Frontal cortex (tissue), 4 donors: ENCODE measurements around the gene C1QL1. TPM values are rescaled to one million over a fixed set of nuclear protein-coding genes. Genes with fewer than 3 reads are reported as not detected.

Source experiments
- DNase-seq, 2 donors: peaks; one replicate each; pipeline ENCODE4 v3.0.0; 2012; ENCODE audit warnings: low spot score in 2 of 2
- FAIRE-seq: peaks from 2 replicates; lab custom pipeline; 2012; peaks lifted over from hg19 to GRCh38; lab: Jason Lieb, UNC
- total RNA-seq: library from RNA; depleted of rRNA; stranded (reverse); fragments of >200 nt; gene quantifications from one replicate; pipeline ENCODE4 v1.2.3, GENCODE V29; 2014
- donor health status: control.
- donor health status: control.
- donor health status: control.

C1QL1 gene
- total RNA-seq: 1.2 TPM

- peak; percentile 99 for DNase-seq
- no peak for FAIRE-seq
Measured at GRCh38 chr17:44968225-44969143, at the start of gene C1QL1. TSS of gene C1QL1 (minus strand) at chr17:44968303. CDS start at chr17:44968048, 255 bp downstream.

DNA sequence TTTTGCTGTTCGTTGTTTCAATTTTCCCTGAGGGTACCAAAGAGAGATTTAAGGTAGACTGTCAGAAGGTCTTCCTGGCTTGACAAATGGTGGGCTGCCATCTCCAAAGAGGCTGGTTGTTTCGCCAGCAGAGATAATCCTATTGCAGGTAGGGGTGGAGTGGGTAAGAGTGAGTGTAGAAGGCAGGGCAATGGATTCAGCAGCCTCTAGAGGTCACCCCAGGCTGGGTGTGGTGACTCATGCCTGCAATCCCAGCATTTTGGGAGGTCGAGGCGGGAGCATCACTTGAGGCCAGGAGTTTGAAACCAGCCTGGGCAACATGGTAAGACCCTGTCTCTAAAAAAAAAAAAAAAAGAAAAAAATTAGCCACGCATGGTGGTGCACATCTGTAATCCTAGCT is 48.7 kb upstream of the C1QL1 start:
- DNase-seq (no peak), FAIRE-seq (no peak)

DNA sequence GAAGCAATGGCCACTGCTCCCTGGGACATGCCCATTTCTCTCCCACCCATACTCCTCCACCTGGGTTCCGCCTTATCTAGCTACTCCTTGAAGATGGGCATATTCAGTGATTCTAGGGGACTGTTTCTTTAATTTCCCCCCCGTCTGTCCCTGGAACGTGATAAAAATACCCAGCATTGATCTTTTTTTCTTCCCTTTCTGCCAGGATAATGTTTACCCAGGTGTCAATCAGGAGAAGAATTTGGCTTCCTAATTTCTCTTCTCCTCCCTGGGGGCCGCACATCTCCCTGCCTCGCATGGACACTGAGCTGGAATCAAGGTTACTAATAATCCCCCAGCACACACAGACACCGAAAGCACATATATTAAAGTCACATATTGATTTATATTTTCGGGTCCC is 48.1 kb upstream of the C1QL1 start:
- DNase-seq: no peak
- FAIRE-seq: no peak

DNA sequence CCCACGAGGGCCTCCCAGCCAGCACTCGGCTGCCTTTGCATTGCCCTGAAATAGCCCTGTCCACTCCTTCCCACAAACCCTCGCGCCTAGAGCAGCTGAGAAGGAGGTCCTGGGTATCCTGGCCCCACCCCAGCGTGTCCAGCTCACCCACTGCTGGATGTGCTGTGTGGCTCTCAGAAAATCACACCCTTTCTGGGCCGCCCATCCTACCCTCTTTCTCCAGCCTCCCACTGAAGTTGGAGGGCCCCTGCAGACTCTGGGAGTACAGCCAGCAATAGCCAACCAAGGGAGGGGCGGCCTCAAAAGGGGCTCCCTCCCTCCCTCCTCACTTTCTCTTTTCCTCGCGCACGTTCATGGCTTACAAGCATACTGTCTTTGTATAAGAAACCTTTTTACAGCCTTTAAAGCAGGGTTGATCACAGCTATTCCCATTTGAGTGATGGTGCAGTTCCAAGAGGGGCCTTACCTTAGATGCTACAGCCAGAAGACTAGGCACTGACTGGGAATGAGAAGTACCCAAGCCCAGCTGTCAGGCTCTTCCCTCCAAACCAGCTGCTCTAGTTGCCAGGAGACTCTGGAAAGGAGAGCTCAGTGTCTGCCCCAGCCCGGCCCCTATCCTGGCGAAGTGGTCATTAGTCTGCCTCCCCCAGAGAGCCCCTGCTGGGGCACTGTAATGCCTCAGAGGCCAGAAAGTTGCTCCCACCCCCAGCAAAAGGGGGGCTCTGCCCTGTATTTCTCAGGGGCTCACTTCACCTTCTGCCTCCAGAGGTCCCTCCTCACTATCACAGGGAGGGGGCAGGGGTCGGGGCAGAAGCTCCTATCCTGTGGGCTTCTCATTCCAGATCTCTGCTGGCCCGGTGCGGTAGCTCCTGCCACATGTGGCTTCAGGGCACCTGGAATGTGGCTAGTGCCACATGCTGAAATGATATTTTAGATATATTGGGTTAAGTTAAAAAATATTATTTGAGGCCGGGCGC is 45.2 kb upstream of the C1QL1 start:
- no peak for FAIRE-seq
- DNase-seq: no peak

GRCh38 chr17:45011767-45012166 is 43.7 kb upstream of the C1QL1 start:
- DNase-seq (no peak), FAIRE-seq (no peak)

DNA sequence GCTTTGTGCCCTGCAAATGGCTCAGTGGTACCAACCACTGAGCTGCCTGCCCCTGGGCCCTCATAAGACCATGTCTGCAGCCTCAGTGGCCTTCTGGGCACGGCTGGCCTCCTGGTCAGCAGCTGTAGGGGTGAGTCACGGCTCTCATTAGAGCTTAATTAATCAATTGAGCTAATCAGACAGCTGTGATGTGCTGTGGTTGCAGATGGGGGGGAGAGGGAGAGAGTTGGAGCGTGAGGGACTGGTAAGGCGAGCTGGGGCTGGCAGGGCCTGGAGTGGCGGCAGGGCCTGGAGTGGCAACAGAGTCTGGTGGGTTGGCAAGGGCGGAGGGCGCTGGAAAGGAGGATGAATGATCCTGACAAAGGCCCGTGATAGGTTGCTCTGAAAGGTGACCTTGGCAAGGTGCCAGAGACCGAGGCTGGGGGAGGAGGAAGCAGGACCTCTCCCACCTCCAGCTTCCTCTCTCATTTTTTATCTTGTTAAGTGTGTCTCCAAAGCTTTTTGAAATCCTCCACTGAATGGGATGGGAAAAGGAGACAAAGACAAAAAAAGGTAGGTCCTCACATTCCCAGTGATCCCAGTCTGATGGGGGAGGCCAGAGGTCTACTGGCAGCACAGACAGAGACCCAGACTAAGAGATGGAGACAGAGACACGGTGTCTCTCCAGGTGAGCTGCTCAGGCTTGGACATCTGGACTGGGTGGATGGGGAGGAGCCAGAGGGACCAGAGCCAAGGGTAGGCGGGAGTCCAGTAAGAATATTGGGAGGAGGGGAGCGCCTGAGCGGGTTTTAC is 41.8 kb upstream of the C1QL1 start:
- no peak for FAIRE-seq
- DNase-seq: no peak

GRCh38 chr17:45008216-45008615 is 40.1 kb upstream of the C1QL1 start:
- no peak for FAIRE-seq
- no peak for DNase-seq

DNA sequence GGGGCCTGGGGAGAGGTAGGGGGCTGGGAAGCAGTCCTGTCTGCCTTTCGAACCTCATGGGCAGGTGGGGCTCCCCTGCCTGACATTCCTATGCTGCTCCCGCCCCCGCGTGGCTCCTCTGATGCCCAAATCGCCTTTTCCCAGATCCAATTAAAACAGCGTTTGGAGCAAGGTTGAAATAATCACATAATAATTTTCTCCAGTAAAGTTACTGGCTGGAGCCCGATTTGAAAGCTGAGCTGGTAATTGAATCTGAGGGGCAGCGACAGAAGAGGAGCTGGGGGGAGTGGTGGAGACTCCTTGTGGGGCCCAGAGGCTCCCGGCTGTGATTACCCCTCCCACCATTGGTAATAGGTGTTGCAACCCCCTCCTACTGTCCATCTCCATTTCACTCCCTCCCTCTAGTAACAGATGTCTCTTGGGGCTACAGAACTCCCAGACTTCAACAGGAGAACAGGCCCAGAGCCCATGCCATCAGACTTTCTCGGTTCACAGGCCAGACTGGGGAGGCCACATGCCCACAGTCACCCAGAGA is 38.9 kb upstream of the C1QL1 start:
- no peak for FAIRE-seq
- no peak for DNase-seq

- DNase-seq: no peak
- no peak for FAIRE-seq
Measured at GRCh38 chr17:45005700-45006099, 37.6 kb upstream of the C1QL1 start.

GRCh38 chr17:45004388-45004787 is 36.3 kb upstream of the C1QL1 start:
- DNase-seq: no peak
- no peak for FAIRE-seq

DNA sequence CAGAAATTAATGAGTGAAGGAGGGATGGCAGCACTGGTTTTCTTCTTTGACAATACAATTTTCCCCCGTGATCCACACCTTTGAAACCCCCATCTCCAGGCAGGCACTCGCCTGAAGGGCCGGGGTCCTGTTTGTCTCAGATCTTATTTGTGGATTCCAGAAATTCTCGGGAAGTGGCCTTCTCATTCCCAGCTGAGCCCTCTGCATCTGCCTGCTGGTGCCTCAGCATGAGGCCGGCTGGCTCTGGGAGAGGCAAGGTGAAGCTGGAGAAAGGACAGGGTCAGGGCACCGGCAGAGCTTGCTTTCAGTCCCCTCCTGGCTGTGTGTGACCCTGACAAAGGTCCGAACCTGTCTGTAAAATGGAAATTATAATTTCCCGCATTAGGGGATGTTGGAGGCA is 35.8 kb upstream of the C1QL1 start:
- FAIRE-seq (no peak), DNase-seq (no peak)

DNA sequence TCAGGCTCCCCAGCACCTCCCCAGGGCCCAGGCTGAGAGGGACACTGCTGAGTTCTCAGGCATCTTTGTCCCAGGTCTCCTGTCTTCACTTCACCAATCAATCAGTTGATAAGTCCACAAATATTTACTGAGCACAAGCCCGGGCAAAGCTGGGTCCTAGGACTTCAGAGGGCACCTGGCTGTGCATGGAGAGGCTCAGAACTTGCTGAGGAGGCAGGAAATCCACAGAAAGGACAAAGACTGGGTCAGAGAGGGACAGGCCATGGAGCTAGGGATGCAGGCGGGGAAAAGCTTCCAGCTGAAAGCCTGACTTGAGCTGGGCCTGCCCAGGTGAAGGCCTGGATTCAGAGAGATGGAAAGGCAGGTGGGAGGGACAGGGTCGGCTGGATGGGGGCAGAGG is 33.2 kb upstream of the C1QL1 start:
- DNase-seq: no peak
- no peak for FAIRE-seq

DNA sequence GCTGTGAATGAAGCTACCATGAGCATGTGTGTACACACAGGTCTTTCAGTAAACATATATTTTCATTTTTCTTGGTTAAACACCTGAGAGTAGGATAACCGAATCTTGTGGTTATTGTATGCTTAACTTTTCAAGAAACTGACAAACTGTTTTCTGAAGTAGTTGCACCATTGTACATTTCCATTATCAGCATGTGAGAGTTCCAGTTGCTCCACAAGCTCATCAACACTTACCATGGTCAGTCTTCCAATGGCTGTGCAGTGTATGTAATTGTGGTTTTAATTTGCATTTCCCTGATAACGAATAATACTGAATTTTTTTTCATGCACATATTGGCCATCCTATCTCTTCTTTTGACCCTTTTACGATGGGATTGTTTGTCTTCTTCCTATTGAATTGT is 31.3 kb upstream of the C1QL1 start:
- DNase-seq: no peak

GRCh38 chr17:44998646-44999045 is 30.5 kb upstream of the C1QL1 start:
- no peak for FAIRE-seq
- no peak for DNase-seq

More for the DNA sequence above, 31.3 kb upstream of the C1QL1 start:
- no peak for FAIRE-seq

DNA sequence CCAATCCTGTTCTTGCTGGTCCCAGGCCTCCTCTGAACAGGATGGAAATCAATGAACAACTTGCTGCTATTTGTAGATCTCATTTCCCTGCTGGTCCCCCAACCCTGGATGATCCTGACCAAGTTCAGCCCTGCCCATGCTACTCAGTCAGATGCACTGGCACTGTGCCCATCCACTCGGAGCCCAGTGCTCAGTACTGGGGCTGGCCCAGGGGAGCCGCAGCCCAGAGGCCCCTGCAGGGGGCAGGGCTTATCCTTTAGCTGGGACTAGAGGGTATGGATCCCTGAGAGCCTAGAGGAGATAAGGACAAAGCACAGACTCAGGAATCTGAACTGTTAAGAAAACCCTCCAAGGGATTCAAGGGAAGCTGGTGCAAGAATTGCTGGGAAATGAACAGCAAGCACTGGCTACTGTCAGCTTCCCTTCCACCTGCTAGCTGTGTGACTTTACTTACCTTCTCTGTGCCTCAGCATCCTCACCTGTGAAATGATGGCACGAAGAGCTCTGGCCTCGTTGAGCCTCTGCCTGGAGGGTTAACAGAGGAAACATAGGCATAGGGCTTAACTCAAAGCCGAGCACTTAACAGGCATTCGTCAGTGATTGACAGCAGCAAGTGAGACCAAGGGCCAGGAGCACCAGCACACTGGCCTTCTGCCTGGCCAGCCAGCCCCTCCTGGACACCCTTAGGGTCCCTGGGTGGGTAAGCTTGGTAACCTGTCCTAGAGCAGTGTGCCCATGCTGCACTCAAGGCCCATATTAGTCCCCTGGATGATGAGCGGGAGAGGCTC is 29.8 kb upstream of the C1QL1 start:
- DNase-seq (no peak), FAIRE-seq (no peak)

DNA sequence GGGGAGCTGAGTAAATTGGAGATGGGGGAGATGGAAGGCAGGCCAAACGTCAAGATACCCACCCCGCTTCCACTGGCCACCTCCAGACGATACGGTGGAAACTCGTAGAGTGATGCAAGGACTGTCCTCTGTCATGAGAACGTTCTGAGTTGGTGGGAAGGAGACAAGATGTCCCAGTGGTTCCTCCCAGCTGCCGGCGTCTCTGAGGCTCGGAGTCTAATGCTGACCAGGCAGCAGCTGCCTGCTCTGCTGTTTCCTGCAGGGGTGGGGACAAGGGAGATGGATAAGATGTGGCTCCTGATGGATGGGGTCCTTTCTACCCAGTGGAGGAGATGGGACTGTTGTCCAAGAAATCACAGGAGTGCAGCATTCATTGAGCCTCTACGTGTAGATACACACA is 28.2 kb upstream of the C1QL1 start:
- DNase-seq (no peak), FAIRE-seq (no peak)

DNA sequence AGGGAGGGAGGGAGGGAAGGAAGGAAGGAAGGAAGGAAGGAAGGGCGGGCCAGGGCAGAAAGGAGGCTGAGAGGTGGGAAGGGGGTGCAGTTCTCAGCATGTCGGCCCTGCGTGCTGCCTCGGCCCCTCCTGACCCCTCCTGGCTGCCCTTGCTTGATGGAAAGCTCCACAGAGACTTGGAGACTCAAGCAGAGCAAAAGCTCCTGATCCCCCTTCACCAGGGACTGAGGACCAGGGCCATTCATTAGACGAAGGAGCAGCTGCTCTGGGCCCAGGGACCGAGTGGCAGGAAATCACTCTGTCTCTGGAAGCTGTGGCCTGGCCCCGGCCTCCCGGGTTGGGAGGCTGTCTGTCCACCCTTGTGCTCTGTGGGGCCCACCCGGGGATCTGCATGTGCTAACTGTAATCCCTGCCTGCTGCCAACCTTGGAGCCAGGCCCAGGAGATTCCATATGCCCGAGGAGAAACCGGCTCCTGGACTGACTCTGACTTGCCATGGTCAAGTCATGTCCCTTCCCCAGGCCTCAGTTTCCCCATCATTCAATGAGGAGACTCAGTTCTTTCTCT is 27.4 kb upstream of the C1QL1 start:
- no peak for DNase-seq
- no peak for FAIRE-seq

DNA sequence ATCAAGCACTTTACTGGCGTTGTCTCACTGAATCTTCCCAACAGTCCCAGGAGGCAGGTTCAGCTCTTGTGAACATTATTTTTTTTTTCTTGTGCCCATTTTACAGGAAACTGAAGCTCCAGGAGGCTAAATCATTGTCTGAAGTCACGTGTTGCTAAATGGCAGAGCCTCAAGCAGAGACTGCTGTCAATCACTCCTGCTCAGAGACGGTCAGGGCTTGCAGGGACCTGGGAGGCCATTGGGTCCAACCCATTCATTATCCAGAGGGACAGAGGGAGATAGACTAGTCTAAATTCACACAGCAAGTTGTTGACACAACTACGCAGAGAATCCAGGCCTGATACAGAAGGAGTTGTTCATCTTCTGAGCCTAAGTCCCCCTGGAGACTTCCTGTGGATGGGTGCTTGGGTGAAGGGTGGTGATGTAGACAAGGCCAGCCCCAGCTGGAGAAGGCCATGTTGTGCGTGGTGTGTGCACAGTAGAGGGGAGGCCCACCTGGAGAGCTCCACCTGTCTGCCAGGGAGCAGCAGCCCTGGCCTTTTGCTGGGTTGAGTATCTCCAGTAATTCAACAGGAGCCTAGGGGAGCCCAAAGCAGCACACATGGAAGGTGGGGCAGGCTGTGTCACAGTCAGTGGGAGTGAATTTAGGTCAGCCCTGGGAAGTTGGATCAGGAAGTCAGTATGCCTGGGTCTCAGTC is 24.3 kb upstream of the C1QL1 start:
- DNase-seq (no peak), FAIRE-seq (no peak)
